ENCODE data around the gene RS1. TPM values are rescaled to one million over a fixed set of nuclear protein-coding genes. Genes with fewer than 3 reads are reported as not detected.

Gene RS1
- total RNA-seq, 4 donors from 2014 or later: 0.67 TPM; not detected in 3

GRCh38 chrX:18677161-18677869 lies 5.4 kb upstream of the RS1 start:
- TF ChIP-seq CTCF (IDR thresholded peaks at IDR 0.05): no peak
- no peak for TF ChIP-seq POLR2A (IDR thresholded peaks at IDR 0.05)
- Histone ChIP-seq H3K27ac (no peak overlapping the region), H3K4me3 (replicated peaks in 1 of 3) (no peak overlapping the region), H3K4me1 (no peaks in the 10 kb centered on the region), H3K36me3 (no peaks in the 10 kb centered on the region), H3K27me3 (no peaks in the 10 kb centered on the region), H3K9me3 (no peaks in the 10 kb centered on the region)
- intact Hi-C loops (cut with DNase I): no loop called here
- no peak for DNase-seq
- WGBS, 2 donors: 94 to 98% methylated on average over 15 to 16 of the region's 17 CpGs

GRCh38 chrX:18676470-18676869 lies 4.6 kb upstream of the RS1 start:
- H3K4me1 ChIP-seq: no peaks in the 10 kb centered on the region
- H3K9me3 ChIP-seq: no peaks in the 10 kb centered on the region
- no peaks in the 10 kb centered on the region for H3K36me3 ChIP-seq
- intact Hi-C loops (cut with DNase I): no loop called here
- H3K4me3 ChIP-seq (replicated peaks in 1 of 3): no peak overlapping the region
- H3K27me3 ChIP-seq: no peaks in the 10 kb centered on the region
- WGBS, 2 donors: 20% methylated on average over 1 to 2 of the region's 11 CpGs
- no peak overlapping the region for H3K27ac ChIP-seq
- peak; percentile 18 to 22 for DNase-seq
- peak in 3 of 6 experiments; percentile 17 to 31 (median 20) for TF ChIP-seq CTCF (IDR thresholded peaks at IDR 0.05)
- TF ChIP-seq POLR2A (IDR thresholded peaks at IDR 0.05): no peak

GRCh38 chrX:18676050-18676449 lies 4.1 kb upstream of the RS1 start:
- no peaks in the 10 kb centered on the region for H3K27me3 ChIP-seq
- TF ChIP-seq POLR2A (IDR thresholded peaks at IDR 0.05): no peak
- TF ChIP-seq CTCF (IDR thresholded peaks at IDR 0.05): no peak
- H3K4me1 ChIP-seq: no peaks in the 10 kb centered on the region
- intact Hi-C loops (cut with DNase I): no loop called here
- no peak for DNase-seq
- no peak overlapping the region for H3K27ac ChIP-seq
- no peaks in the 10 kb centered on the region for H3K9me3 ChIP-seq
- no peaks in the 10 kb centered on the region for H3K36me3 ChIP-seq
- no peak overlapping the region for H3K4me3 ChIP-seq (replicated peaks in 1 of 3)
- WGBS, 2 donors: 81 to 87% methylated on average over 8 of the region's 10 CpGs

GRCh38 chrX:18674788-18675735 lies 3.2 kb upstream of the RS1 start:
- 0 to 1% methylated on average over 14 to 28 of the region's 74 CpGs for WGBS, 2 donors
- Histone ChIP-seq H3K4me3 (replicated peaks in 1 of 3) (peak overlapping the region in 2 of 3 donors; percentile 42 to 60), H3K27me3 (no peaks in the 10 kb centered on the region), H3K9me3 (no peaks in the 10 kb centered on the region), H3K36me3 (no peaks in the 10 kb centered on the region), H3K4me1 (no peaks in the 10 kb centered on the region), H3K27ac (peak overlapping the region; percentile 79 to 94 (median 82))
- TF ChIP-seq CTCF (IDR thresholded peaks at IDR 0.05) (no peak), POLR2A (IDR thresholded peaks at IDR 0.05) (peak in 1 of 2 donors; percentile 29)
- DNase-seq: peak; percentile 65 to 68
- intact Hi-C loops (cut with DNase I): no loop called here
